GM12878 (cell line): ENCODE measurements around the gene FAM118B.

Experiments
- EP300 ChIP-seq, 2 experiments: fragments of 150-350 bp in 1 of 2; IDR thresholded peaks; 2 replicates each; pipeline ENCODE4 v1.6.1; 2011 to 2012; ENCODE audit warnings: low read depth in 2 of 2, low read length in 2 of 2, borderline replicate concordance in 1 of 2, improper control_type of control experiment in 1 of 2, inconsistent platforms in 1 of 2; ENCODE audit not compliant: control insufficient read depth in 1 of 2
- FOXM1 ChIP-seq: IDR thresholded peaks from 2 replicates; pipeline ENCODE4 v1.6.1; 2012; ENCODE audit warnings: low read depth, mild to moderate bottlenecking, inconsistent platforms, low read length, moderate library complexity
- MYC ChIP-seq: IDR thresholded peaks from 2 replicates; pipeline ENCODE4 v1.6.1; 2011; ENCODE audit warnings: mild to moderate bottlenecking, low read length, moderate library complexity, inconsistent platforms; ENCODE audit not compliant: insufficient read depth, insufficient replicate concordance, insufficient read length, severe bottlenecking
- NRF1 ChIP-seq: conservative IDR thresholded peaks from 2 replicates; pipeline ENCODE4 v1.6.1; 2011; ENCODE audit warnings: mild to moderate bottlenecking, low read depth, low read length, improper control_type of control experiment
- POLR2AphosphoS5 ChIP-seq: IDR thresholded peaks from 2 replicates; pipeline ENCODE4 v1.6.1; 2011; ENCODE audit warnings: mild to moderate bottlenecking, low read length, inconsistent platforms
- TCF12 ChIP-seq: IDR thresholded peaks from 2 replicates; pipeline ENCODE4 v1.6.1; 2011; ENCODE audit warnings: low read depth, mild to moderate bottlenecking, low read length
- USF1 ChIP-seq: IDR thresholded peaks from 2 replicates; pipeline ENCODE4 v1.6.1; 2011; ENCODE audit warnings: borderline replicate concordance, low read depth, mild to moderate bottlenecking, moderate library complexity, mixed read lengths, low read length; ENCODE audit not compliant: insufficient read depth; ENCODE audit errors: extremely low read length
- ZZZ3 ChIP-seq: IDR thresholded peaks from 2 replicates; pipeline ENCODE4 v1.6.1; 2011; ENCODE audit warnings: low read depth; ENCODE audit not compliant: control insufficient read depth, insufficient read length
- TF ChIP-seq, protein P1 (sequence below): IDR thresholded peaks from 2 replicates; pipeline ENCODE4 v1.6.1; 2011; ENCODE audit warnings: mild to moderate bottlenecking, low read depth, low read length, moderate library complexity; ENCODE audit not compliant: insufficient replicate concordance
- TF ChIP-seq, protein P2 (sequence below), 3 experiments: IDR thresholded peaks in 2 of 3; conservative IDR thresholded peaks in 1 of 3; 2 replicates each; pipeline ENCODE4 v1.5.1; 2011; ENCODE audit warnings: low read depth in 3 of 3, low read length in 3 of 3, mild to moderate bottlenecking in 3 of 3, control low read depth in 2 of 3, moderate library complexity in 2 of 3, inconsistent platforms in 1 of 3, mixed read lengths in 1 of 3; ENCODE audit not compliant: control insufficient read depth in 2 of 3, insufficient read depth in 1 of 3; ENCODE audit errors: extremely low read depth in 1 of 3
- TF ChIP-seq, protein P3 (sequence below): IDR thresholded peaks from 2 replicates; pipeline ENCODE4 v1.6.1; 2011; ENCODE audit warnings: low read depth, low read length, improper control_type of control experiment, borderline replicate concordance
- TF ChIP-seq, protein P4 (sequence below): IDR thresholded peaks from 2 replicates; pipeline ENCODE4 v1.6.1; 2012; ENCODE audit warnings: low read depth, low read length, improper control_type of control experiment

DNA sequence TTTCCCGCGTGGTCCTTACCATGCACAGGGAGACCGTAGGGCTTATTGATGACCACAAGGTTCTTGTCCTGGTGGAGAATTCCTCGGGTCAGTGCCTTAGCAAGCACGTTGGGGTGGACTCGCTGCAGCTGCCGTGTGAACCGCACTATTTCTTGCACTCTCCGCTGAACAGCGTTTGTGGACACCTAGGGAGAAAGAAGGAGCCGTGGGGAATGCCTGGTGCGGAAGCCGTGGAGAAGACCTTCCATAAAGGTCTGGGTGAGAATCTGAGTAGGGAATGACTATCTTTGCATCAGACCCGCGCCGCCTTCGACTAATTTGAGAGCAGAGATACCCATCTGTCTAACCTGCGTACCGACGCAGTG is 729 bp upstream of the FAM118B start:
- TF ChIP-seq FOXM1 (no peak), TCF12 (no peak), EP300 (IDR thresholded peaks at IDR 0.05; ENCODE audit: borderline replicate concordance in 1 of 2, control insufficient read depth in 1 of 2, low read depth in 2 of 2, low read length in 2 of 2) (no peak), NRF1 (no peak), USF1 (no peak), ZZZ3 (no peak), MYC (no peak), POLR2AphosphoS5 (no peak)
- TF ChIP-seq, protein P1, sequence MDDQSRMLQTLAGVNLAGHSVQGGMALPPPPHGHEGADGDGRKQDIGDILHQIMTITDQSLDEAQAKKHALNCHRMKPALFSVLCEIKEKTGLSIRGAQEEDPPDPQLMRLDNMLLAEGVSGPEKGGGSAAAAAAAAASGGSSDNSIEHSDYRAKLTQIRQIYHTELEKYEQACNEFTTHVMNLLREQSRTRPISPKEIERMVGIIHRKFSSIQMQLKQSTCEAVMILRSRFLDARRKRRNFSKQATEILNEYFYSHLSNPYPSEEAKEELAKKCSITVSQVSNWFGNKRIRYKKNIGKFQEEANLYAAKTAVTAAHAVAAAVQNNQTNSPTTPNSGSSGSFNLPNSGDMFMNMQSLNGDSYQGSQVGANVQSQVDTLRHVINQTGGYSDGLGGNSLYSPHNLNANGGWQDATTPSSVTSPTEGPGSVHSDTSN, result no peak
- TF ChIP-seq, protein P2, sequence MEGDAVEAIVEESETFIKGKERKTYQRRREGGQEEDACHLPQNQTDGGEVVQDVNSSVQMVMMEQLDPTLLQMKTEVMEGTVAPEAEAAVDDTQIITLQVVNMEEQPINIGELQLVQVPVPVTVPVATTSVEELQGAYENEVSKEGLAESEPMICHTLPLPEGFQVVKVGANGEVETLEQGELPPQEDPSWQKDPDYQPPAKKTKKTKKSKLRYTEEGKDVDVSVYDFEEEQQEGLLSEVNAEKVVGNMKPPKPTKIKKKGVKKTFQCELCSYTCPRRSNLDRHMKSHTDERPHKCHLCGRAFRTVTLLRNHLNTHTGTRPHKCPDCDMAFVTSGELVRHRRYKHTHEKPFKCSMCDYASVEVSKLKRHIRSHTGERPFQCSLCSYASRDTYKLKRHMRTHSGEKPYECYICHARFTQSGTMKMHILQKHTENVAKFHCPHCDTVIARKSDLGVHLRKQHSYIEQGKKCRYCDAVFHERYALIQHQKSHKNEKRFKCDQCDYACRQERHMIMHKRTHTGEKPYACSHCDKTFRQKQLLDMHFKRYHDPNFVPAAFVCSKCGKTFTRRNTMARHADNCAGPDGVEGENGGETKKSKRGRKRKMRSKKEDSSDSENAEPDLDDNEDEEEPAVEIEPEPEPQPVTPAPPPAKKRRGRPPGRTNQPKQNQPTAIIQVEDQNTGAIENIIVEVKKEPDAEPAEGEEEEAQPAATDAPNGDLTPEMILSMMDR (IDR thresholded peaks at IDR 0.05 in 2 of 3, conservative IDR thresholded peaks at IDR 0.05 in 1 of 3; ENCODE audit: control insufficient read depth in 2 of 3, extremely low read depth in 1 of 3, insufficient read depth in 1 of 3, low read depth in 3 of 3, low read length in 3 of 3), result no peak
- TF ChIP-seq, protein P3, sequence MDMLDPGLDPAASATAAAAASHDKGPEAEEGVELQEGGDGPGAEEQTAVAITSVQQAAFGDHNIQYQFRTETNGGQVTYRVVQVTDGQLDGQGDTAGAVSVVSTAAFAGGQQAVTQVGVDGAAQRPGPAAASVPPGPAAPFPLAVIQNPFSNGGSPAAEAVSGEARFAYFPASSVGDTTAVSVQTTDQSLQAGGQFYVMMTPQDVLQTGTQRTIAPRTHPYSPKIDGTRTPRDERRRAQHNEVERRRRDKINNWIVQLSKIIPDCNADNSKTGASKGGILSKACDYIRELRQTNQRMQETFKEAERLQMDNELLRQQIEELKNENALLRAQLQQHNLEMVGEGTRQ, result no peak
- TF ChIP-seq, protein P4, sequence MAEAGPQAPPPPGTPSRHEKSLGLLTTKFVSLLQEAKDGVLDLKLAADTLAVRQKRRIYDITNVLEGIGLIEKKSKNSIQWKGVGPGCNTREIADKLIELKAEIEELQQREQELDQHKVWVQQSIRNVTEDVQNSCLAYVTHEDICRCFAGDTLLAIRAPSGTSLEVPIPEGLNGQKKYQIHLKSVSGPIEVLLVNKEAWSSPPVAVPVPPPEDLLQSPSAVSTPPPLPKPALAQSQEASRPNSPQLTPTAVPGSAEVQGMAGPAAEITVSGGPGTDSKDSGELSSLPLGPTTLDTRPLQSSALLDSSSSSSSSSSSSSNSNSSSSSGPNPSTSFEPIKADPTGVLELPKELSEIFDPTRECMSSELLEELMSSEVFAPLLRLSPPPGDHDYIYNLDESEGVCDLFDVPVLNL, result no peak
